GM19395 (cell line): ENCODE measurements around the gene RASAL2.
"Not testable (repeated sequence)": the region's sequence is repeated elsewhere in the genome, so short reads cannot be mapped to it uniquely, and the experiment has no call there.

Experiments used
- ATAC-seq: cut with Tn5 transposase; IDR thresholded peaks from one replicate; pipeline ENCODE4 v1.9.1; 2021; ENCODE audit warnings: mild to moderate bottlenecking, moderate library complexity; ENCODE audit not compliant: unreplicated experiment

The RASAL2 gene

GRCh38 chr1:178066908-178067614 is 26.8 kb upstream of the RASAL2 start:
- peak; percentile 99 for ATAC-seq

DNA sequence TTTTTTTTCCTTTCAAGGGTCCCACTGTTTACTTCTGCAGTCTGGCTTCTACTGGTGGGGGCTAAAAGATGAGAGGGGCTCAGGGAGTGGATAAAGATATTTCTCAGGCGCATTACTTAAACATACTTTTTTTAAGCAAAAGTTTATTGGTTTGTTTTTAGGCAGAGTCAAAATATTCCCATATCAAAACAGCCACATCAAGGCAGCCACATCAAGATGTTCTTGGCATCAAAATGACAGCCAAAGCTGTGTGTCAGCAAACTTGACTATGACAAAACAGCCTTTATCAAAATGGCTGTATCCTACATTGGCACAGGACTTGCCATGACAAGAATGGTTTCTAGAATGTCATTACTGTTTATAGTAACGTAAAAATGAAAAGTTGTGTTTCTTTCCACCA is 22.1 kb upstream of the RASAL2 start:
- ATAC-seq, result no peak

DNA sequence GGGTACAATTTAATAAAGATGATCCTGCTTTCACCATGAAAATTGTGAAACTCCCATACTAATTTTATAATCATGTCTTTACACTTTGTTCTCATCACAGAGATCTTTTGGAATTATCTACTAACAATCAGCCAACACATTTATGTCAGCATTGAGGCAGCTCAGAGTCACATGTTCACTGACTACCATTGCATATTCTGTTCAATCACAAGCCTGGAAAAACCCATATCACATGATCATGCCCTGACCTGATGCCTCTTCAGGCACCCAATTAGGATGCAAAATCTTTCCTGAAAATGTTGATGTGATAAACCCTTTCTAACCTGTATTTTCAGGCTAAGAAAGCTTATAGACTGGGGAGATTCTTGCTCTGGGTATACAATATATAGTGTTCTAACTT is 21.6 kb upstream of the RASAL2 start:
- no peak for ATAC-seq

DNA sequence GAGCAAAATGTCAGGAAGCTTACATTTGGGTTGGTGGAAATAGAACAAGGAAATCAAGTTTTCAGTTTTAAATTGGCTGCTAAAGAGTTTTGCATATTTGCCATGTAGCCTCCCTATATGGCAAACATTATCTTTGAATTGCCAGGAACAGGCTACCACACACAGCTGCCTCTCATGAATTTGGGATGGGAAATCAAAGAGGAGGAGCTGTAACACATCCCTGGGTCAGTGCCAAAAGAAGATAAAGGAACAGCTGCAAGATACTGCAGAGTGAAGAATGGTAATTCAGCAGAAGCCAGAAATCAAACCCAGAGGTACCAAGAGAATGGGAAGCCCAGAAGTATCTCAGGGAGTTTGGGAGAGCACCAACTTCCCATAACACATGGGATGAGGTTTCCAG is 18.6 kb upstream of the RASAL2 start:
- ATAC-seq, result no peak

GRCh38 chr1:178076607-178077006 is 17.3 kb upstream of the RASAL2 start:
- ATAC-seq, result no peak

GRCh38 chr1:178077917-178078316 is 16.0 kb upstream of the RASAL2 start:
- ATAC-seq, result no peak

DNA sequence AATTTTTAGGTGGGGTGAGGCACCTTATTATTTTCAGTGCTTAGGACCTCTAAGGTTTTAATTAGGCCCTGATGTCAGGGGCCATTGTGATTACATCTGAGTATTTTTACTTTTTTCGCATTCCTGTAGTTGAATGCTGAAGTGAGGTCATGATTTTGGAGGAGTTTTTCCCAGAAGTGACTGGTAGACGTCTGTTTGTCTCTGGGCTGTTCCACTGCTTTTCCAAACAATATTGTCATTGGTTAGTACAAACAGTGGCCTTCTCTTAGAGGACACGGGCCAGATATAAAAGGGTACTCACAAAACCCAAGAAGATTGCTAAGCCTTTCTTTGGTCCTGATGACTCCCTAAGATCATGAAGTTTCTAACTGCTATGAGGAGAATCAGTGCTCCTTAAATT is 7.6 kb upstream of the RASAL2 start:
- ATAC-seq, result no peak

DNA sequence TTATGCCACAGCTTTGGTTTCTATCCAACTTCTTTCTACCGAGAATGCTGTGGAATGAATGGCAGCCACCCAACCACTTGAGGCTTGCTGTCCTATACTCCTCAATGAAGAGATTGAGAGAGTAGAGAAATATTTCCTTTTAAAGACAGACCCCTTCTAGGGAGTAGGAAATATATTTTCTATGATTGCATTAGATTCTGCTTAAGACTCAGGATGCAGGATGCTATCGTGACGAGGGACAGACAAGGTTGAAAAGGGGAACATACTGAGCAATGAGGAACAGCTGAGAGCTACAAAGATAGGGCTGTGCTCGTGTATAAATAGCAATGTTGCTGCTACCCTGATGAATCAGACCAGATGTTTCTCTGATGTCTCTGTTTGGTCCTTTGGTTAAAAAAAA is 7.1 kb upstream of the RASAL2 start:
- no peak for ATAC-seq

DNA sequence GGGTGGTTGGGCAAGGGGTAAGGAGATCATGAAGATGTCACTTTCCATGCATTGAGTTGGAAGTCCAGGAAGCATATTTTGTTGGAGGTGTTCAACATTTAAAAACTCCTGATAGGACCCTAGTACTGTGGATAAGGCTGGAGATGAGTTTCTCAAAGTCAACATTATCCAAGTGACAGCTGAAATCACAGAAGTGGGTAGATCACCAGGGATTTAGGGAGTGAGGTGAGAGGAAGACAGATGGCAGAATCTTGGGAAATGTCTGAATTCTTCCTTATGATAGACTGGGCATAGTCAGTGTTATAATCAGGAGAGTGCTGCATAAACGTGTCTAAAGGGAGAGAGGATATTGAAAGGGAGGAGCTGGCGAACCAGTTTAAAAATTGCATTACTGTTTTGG is 5.3 kb upstream of the RASAL2 start:
- no peak for ATAC-seq

- not testable (repeated sequence) for ATAC-seq
Measured at GRCh38 chr1:178091454-178091853, 2.5 kb upstream of the RASAL2 start.

DNA sequence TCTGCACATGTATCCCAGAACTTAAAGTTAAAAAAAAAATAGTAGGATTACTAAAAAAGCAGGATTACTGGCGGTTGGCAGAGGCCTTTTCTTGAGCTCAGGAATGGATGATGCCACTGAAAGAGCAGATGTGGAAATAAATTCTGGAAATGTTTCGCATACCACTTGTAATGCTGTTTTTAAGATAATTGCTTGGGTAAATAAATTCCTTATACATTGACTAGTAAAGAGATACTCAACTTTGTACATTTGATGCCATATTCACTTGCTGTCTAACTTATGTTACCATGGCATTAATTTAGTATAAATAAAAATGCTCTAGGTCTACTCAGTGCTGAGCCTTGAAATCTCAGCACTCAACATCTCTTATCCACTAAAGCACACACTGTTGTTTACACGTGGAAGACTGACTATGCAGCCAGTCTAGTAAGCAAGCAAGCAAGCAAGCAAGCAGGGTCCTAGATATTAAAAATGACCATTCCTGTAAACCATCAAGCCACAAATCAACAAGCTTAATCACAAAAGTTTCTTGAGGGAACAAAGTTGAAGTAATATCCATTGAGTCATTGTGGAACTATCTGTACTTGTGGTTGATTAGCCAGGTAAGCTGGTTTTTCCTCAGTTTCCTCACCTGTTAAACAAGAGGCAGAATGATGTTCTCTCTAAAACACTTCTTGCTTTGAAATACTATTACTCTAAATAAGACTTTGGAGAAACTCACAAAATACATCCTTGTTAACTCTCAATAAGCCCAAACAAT is 1.7 kb upstream of the RASAL2 start:
- ATAC-seq, result no peak

GRCh38 chr1:178092878-178093493 is 918 bp upstream of the RASAL2 start:
- ATAC-seq, result peak; percentile 11

DNA sequence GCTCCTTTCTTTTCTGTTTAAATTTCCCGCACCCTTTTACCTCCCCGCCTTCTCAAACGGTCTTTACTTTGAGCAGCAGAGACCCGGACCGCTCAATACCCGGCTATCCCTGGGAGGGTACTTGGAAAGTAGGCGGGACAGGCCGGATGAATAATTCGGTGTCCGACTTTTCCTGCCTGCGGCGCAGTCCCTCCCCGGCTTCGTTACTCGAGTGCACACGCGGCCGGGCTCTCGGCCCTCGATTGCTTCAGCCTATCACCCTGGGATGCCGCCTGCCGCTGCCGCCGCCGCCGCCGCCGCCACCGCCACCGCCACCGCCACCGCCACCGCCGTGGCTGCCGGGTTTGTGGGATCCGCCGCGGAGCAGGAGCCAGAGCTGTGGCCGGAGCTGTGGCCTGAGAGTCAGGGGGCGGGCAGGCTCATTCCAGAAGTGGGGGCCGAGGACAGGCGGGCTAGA is 382 bp upstream of the RASAL2 start:
- peak; percentile 87 for ATAC-seq

DNA sequence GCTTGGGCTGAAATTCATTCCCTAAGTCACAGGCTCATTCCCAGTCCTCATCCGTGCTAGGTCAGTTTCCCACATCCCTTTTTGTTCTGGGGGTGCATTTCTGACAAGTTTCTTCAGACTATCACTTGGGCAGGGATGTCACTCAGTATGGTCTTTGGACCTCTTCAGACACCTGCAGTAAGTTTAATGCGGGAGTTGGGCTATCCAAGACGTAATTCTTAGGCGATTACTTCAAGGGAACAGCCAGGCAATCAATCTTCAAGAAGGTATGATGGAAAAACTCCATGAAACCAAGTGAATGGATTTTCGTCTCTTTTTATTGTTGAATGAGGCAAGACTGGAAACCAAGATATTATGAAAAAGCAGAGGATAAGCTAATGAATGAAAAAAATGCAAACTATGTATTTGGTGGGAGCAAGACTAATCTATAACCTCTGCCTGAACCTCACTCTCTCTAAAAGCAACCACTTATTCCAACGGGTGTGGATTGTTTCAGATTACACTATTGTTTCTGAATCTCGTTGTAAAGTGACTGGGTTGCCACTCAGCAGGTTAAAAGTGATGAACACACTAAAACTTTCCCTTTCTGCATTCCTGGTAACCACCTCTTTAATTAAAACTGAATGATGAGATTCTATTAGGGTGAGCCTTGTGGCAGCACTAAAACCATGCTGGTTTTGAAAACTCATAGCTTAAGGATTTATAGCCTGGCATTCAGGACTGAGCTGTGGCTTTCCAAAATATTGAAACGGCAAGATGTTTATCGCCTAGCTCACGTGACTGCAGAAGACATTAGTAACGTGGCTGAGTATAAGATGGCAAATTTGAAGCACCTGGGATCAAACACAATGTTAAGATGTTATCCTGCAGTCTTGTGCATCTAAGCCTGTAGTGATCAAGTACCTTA is 1.1 kb downstream of the RASAL2 start:
- no peak for ATAC-seq

GRCh38 chr1:178096421-178096820 is 2.5 kb downstream of the RASAL2 start:
- no peak for ATAC-seq

- ATAC-seq, result no peak
Measured at GRCh38 chr1:178098262-178098661, 4.4 kb downstream of the RASAL2 start.

- ATAC-seq, result no peak
Measured at GRCh38 chr1:178101266-178101630, 7.3 kb downstream of the RASAL2 start.

- ATAC-seq, result no peak
Measured at GRCh38 chr1:178101654-178102053, 7.8 kb downstream of the RASAL2 start.

DNA sequence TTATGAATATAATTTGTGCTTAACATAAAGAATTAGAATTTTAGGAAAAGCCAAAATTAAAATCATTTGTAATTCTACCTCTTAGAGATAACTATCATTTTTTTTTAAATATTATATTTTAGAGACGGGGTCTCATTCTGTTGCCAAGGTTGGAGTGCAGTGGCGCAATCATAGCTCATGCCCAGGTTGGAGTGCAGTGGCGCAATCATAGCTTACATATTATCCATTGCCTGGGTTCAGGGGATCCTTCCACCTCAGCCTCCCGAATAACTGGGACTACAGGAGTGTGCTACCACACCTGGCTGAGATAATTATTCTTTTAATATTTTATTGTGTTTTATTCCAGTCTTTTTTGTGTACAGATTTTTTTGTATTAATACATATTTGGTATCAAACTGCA is 8.3 kb downstream of the RASAL2 start:
- ATAC-seq, result no peak

GRCh38 chr1:178107823-178108222 is 13.9 kb downstream of the RASAL2 start:
- no peak for ATAC-seq
